ENCODE results near the gene KDM4F.

GRCh38 chr11:95074792-95075563, 25.8 kb downstream of the KDM4F start:
- no peak for TF ChIP-seq POLR2A (IDR thresholded peaks at IDR 0.05)
- no peak for TF ChIP-seq CTCF (IDR thresholded peaks at IDR 0.05)
- TF ChIP-seq POLR2AphosphoS5 (IDR thresholded peaks at IDR 0.05) = no peak
